ENCODE results near the gene HADH. TPM values are rescaled to one million over a fixed set of nuclear protein-coding genes. Genes with fewer than 3 reads are reported as not detected.
"Not testable (repeated sequence)": the region's sequence is repeated elsewhere in the genome, so short reads cannot be mapped to it uniquely, and the experiment has no call there.

Gene HADH
- polyA plus RNA-seq, 1 donor: 113 TPM

DNA sequence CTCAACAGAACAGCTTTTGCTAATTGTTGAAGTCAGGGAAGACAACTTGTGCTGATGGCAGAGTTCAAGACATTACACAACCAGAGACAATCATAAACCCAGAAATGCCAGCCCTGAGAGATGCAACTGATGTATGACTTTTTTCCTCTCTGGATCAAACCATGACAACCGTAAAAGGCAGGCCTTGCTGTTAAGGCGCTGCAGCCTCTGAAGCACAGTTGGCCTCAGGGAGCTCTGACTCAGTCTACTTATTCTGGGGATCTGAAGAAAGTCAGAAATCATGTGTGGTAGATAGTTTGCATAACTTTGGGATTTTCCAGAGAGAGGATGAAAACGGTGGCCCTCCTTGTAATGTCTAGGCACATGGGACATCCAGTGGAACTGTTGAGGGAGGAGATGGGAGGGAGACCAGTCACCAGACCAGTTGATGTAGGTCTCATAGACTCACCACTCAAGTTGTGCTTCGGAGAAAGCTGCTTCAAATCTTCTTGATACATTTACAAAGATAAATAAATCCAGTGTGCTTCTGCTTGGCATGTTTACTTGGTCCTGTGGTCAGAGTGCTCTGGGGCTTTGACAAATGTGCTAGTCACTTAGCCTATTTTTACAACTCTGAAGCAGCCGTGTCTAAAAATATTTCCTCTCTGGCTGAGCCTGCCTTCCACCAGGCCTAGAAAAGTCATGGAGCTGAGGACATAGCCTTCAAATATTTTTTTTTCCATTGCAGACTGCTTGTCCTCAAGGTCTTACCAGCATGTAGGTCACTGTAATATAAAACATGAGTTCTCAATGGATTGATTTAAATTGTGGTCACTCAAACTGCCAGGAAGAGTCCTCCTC is 7.5 kb downstream of the HADH start:
- no peak for DNase-seq

DNA sequence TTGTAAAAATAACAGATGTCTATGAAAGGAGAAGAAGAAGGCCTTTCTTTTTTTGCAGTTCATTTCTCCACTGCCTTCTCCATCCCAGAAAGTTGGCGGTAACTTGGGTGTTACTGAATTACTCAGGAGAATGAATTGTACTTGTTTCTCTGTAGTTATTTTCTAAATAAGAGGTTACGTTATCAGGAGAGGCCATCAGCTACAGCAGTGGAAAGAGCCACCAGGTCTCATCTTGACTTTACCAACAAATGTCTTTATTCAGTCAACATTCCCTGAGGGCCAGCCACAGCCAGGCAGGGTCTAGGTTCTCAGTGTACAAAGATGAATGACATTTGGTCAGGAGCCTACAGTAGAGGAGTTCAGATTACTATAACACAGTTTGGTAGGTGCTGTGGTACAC is 8.1 kb downstream of the HADH start:
- no peak for DNase-seq

- no peak for DNase-seq
Measured at GRCh38 chr4:107999932-108000539, 10.3 kb downstream of the HADH start.

GRCh38 chr4:108001540-108002135 is 11.9 kb downstream of the HADH start:
- no peak for DNase-seq

DNA sequence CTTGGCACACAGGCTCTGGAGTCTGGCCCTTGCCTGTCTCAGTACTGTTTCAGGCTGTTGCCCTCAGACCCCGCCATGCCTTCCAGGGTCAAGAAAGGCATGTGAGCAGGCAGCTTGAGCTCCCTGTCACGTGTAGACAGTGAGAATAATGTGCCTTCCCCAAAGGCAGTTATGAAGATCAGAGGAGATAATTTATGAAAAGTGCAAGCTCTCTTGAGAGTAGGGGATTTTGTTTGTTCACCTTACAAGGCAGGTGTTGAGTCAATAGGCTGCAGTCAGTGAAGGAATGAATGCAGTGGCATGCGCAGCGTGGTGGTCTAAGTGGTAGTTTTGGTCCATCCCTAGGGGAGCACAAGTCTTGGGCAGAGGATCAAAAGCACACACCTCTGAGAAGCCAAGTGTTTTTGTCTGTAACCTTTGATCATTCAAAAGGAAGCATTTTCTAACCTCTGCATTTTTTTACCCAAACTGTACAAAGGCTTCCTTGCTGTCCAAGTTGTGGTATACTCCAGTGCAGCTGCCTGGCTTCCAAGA is 14.4 kb downstream of the HADH start:
- DNase-seq: no peak

GRCh38 chr4:108004646-108005045 is 15.0 kb downstream of the HADH start:
- no peak for DNase-seq

DNA sequence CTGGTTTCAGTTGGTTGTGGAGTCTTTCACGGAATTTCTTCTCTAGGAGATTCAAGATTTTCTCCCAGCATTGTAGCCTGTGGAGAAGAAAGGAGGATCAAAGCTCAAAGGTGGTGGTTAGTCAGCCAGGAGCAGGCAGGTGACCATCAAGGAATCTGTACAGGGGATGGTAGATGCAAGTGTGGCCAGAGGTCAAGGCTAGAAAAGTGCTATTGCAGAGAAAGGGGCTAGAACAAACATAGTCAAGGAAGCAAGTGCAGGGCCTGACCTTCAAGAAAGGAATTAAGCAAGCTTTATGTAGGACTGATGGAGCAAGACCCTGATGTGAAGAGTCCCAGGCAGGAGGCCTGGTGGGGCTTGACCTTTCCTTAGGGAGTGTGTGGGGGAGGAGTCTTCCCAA is 16.1 kb downstream of the HADH start:
- no peak for DNase-seq

DNA sequence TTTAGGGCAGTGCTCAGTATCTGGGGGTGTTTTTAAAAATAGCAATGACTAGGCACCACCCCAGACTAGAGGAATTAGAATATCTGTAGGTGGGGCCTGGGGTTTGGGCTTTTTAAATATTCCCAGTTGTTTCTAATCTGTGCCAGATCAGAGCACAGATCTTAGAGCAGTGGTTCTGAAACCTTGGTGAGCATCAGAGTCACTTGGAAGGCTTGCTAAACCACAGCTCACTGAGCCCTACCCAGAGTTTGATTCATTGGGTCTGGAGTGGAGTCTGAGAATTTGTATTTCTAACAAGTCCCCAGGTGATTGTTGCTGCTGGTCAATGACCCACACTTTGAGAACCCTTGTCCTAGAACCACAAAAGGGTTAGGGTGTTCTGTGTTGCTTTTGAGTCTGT is 16.7 kb downstream of the HADH start:
- DNase-seq: no peak

DNA sequence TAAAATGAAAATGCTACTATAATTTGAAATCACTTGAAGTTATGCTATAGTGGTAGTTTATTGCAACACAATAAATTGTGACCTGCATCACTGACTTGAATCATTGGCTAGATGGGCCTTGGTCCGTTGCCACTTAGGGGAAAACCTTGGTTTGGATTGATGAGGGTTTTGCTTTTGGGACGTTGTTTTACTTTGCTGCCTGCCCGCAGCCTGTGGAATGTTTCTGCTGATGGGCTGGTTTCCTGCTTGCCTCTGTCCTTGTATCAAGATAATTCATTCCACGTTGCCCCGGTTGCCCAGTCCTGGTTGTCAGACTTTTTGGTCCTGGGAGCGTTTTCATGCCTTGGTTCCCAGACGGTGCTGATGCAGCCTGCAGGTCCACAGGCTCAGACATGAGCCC is 18.3 kb downstream of the HADH start:
- DNase-seq: no peak

- DNase-seq: no peak
Measured at GRCh38 chr4:108008721-108009120, 19.0 kb downstream of the HADH start.

DNA sequence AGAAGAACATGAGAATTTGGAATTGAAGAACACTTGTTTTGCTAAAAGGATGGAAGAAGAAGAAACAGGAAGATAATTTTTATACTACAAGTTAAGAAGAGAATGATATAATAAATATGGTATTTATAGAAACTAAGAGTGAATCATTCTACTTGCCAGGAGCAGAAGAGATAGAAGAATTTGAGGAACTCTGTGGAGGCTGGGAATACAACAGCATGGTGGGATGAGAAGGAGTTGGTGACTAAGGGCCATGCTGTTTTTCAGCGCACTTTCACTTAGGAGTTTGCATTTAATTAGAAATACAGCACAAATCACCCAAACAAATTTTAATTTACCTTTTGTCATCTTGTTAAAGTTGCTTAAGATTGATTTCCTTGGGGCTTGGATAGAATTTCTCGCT is 20.5 kb downstream of the HADH start:
- DNase-seq: no peak

GRCh38 chr4:108012382-108012781 is 22.7 kb downstream of the HADH start:
- DNase-seq: not testable (repeated sequence)

DNA sequence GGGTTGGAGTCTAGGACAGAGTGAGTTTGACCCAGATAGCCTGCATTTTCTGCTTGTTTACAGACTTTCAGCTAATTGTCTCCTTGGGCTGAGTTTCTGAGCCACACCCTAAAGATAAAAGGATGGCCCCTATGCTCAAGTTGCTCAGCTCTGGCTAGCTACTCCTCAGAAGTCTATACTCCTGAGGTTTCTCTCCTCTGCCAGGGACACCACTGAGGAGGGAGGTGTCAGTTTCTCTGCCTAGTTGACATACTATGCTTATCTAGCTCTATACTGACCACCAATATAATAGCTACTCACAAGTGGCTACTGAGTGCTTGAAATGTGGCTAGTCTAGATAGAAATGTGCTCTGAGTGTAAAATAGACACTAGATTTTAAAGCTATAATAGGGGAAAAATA is 23.6 kb downstream of the HADH start:
- no peak for DNase-seq

GRCh38 chr4:108013955-108014354 is 24.3 kb downstream of the HADH start:
- DNase-seq: no peak

GRCh38 chr4:108018040-108018883 is 28.6 kb downstream of the HADH start:
- peak; percentile 81 for DNase-seq

GRCh38 chr4:108018884-108019187 is 29.1 kb downstream of the HADH start:
- no peak for DNase-seq

DNA sequence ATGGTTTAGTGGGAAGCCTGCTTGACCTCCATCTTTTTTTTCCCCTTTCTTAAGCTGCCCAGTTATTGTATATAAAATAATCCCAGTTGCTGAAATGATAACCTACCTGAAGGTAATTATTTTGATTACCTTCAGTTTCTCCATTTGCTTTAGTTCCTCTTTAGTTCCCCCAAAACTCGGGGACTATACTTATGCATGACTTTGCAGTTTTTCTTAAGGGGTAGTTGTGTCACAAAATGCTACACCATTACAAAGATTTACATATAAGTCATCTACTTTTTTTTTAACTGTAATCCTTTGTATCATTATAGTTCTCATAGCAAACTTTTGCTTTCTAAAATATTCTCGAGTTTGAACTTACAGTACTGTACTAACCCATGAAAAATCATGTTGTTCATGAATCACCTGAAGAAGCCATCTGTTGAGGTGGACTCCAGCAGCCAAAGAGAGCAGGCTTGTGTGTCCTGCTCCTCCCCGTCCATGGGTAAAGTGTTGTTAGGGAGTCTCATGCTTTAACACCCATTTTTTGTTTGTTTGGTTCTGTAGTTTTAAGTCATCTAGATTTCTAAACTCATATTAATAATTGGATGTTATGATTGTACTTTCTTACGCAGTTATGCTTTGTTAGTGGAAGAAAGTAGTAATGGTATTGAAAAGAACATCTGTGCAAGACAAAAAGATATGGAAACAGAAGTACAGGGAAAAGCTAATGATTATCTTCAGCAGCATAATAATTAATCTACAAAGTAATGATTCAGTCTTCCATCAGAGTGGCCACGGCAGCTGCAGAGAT is 34.6 kb downstream of the HADH start:
- DNase-seq: no peak

GRCh38 chr4:108024878-108025165 is 35.1 kb downstream of the HADH start:
- no peak for DNase-seq

GRCh38 chr4:108029016-108029720 is 39.5 kb downstream of the HADH start:
- no peak for DNase-seq

- no peak for DNase-seq
Measured at GRCh38 chr4:108029731-108030130, 40.0 kb downstream of the HADH start.

- DNase-seq: peak; percentile 48
Measured at GRCh38 chr4:108030332-108030731, 40.6 kb downstream of the HADH start.
